ENCODE results near the gene CCL20. TPM values are rescaled to one million over a fixed set of nuclear protein-coding genes. Genes with fewer than 3 reads are reported as not detected.

Gene CCL20
- not detected for polyA plus RNA-seq (2013, experiment 1 of 2)
- not detected for polyA plus RNA-seq (2013, experiment 2 of 2)

GRCh38 chr2:227813562-227814353, at the start of gene CCL20:
TSS of gene CCL20 (plus strand) at chr2:227813842. CDS start at chr2:227813912, 70 bp downstream.
- Histone ChIP-seq H3K4me3 (ENCODE audit: low read length) (no peak within 1 kb of the TSS), H3K9ac (ENCODE audit: low read depth, low read length) (no peak within 1 kb of the TSS), H3K4me1 (ENCODE audit: insufficient read depth, low read length) (peaks cover 22% of the 10 kb centered on the region), H3K27me3 (ENCODE audit: insufficient read depth, low read length) (no peaks in the 10 kb centered on the region), H3K27ac (ENCODE audit: low read depth, low read length) (no peak within 1 kb of the TSS), H3K9me3 (ENCODE audit: insufficient read depth, low read depth, low read length) (no peaks in the 10 kb centered on the region), H3K36me3 (ENCODE audit: insufficient read depth, low read length) (no peaks in the 10 kb centered on the region)
- 94% methylated on average over 9 of the region's 9 CpGs for WGBS

- Histone ChIP-seq H3K4me1 (ENCODE audit: insufficient read depth, low read length) (no peaks in the 10 kb centered on the region), H3K9me3 (ENCODE audit: insufficient read depth, low read depth, low read length) (no peaks in the 10 kb centered on the region), H3K27me3 (ENCODE audit: insufficient read depth, low read length) (no peaks in the 10 kb centered on the region), H3K27ac (ENCODE audit: low read depth, low read length) (no peak overlapping the region), H3K9ac (ENCODE audit: low read depth, low read length) (no peak overlapping the region), H3K4me3 (ENCODE audit: low read length) (no peak overlapping the region), H3K36me3 (ENCODE audit: insufficient read depth, low read length) (no peaks in the 10 kb centered on the region)
- WGBS, result 51% methylated on average over 4 of the region's 4 CpGs
Observed at GRCh38 chr2:227765788-227766372, 47.8 kb upstream of the CCL20 start.

- H3K36me3 ChIP-seq (ENCODE audit: insufficient read depth, low read length), result no peaks in the 10 kb centered on the region
- no peak overlapping the region for H3K27ac ChIP-seq (ENCODE audit: low read depth, low read length)
- H3K9ac ChIP-seq (ENCODE audit: low read depth, low read length), result no peak overlapping the region
- H3K27me3 ChIP-seq (ENCODE audit: insufficient read depth, low read length), result no peaks in the 10 kb centered on the region
- H3K4me3 ChIP-seq (ENCODE audit: low read length), result no peak overlapping the region
- 38% methylated on average over 11 of the region's 11 CpGs for WGBS
- no peaks in the 10 kb centered on the region for H3K9me3 ChIP-seq (ENCODE audit: insufficient read depth, low read depth, low read length)
- no peaks in the 10 kb centered on the region for H3K4me1 ChIP-seq (ENCODE audit: insufficient read depth, low read length)
Observed at GRCh38 chr2:227766373-227766883, 47.2 kb upstream of the CCL20 start.

- H3K4me3 ChIP-seq (ENCODE audit: low read length), result no peak overlapping the region
- no peaks in the 10 kb centered on the region for H3K9me3 ChIP-seq (ENCODE audit: insufficient read depth, low read depth, low read length)
- H3K36me3 ChIP-seq (ENCODE audit: insufficient read depth, low read length), result no peaks in the 10 kb centered on the region
- no peaks in the 10 kb centered on the region for H3K27me3 ChIP-seq (ENCODE audit: insufficient read depth, low read length)
- 94% methylated on average over 22 of the region's 22 CpGs for WGBS
- H3K27ac ChIP-seq (ENCODE audit: low read depth, low read length), result no peak overlapping the region
- H3K9ac ChIP-seq (ENCODE audit: low read depth, low read length), result no peak overlapping the region
- peaks cover under 1% of the 10 kb centered on the region; the same call in 1 of the 2 replicates for H3K4me1 ChIP-seq (ENCODE audit: insufficient read depth, low read length)
Observed at GRCh38 chr2:227767830-227768229, 45.8 kb upstream of the CCL20 start.

- H3K27me3 ChIP-seq (ENCODE audit: insufficient read depth, low read length), result no peaks in the 10 kb centered on the region
- H3K36me3 ChIP-seq (ENCODE audit: insufficient read depth, low read length), result no peaks in the 10 kb centered on the region
- H3K4me3 ChIP-seq (ENCODE audit: low read length), result no peak overlapping the region
- peaks cover 10% of the 10 kb centered on the region for H3K4me1 ChIP-seq (ENCODE audit: insufficient read depth, low read length)
- 78% methylated on average over 5 of the region's 5 CpGs for WGBS
- no peaks in the 10 kb centered on the region for H3K9me3 ChIP-seq (ENCODE audit: insufficient read depth, low read depth, low read length)
- no peak overlapping the region for H3K9ac ChIP-seq (ENCODE audit: low read depth, low read length)
- H3K27ac ChIP-seq (ENCODE audit: low read depth, low read length), result no peak overlapping the region; the same call in 1 of the 2 replicates
Observed at GRCh38 chr2:227772197-227772661, 41.4 kb upstream of the CCL20 start.

GRCh38 chr2:227772932-227773331, 40.7 kb upstream of the CCL20 start:
- no peaks in the 10 kb centered on the region for H3K36me3 ChIP-seq (ENCODE audit: insufficient read depth, low read length)
- H3K4me3 ChIP-seq (ENCODE audit: low read length), result no peak overlapping the region
- 87% methylated on average over 1 of the region's 2 CpGs for WGBS
- H3K27me3 ChIP-seq (ENCODE audit: insufficient read depth, low read length), result no peaks in the 10 kb centered on the region
- H3K27ac ChIP-seq (ENCODE audit: low read depth, low read length), result no peak overlapping the region
- no peaks in the 10 kb centered on the region for H3K9me3 ChIP-seq (ENCODE audit: insufficient read depth, low read depth, low read length)
- peaks cover 10% of the 10 kb centered on the region for H3K4me1 ChIP-seq (ENCODE audit: insufficient read depth, low read length)
- H3K9ac ChIP-seq (ENCODE audit: low read depth, low read length), result no peak overlapping the region

- WGBS, result 47% methylated on average over 15 of the region's 15 CpGs
- Histone ChIP-seq H3K4me3 (ENCODE audit: low read length) (no peak overlapping the region), H3K4me1 (ENCODE audit: insufficient read depth, low read length) (peaks cover 10% of the 10 kb centered on the region), H3K9ac (ENCODE audit: low read depth, low read length) (no peak overlapping the region), H3K27ac (ENCODE audit: low read depth, low read length) (no peak overlapping the region), H3K36me3 (ENCODE audit: insufficient read depth, low read length) (no peaks in the 10 kb centered on the region), H3K9me3 (ENCODE audit: insufficient read depth, low read depth, low read length) (no peaks in the 10 kb centered on the region), H3K27me3 (ENCODE audit: insufficient read depth, low read length) (no peaks in the 10 kb centered on the region)
Observed at GRCh38 chr2:227774011-227774624, 39.5 kb upstream of the CCL20 start.

- 95% methylated on average over 5 of the region's 6 CpGs for WGBS
- H3K9me3 ChIP-seq (ENCODE audit: insufficient read depth, low read depth, low read length), result no peaks in the 10 kb centered on the region
- peaks cover 10% of the 10 kb centered on the region for H3K4me1 ChIP-seq (ENCODE audit: insufficient read depth, low read length)
- no peak overlapping the region for H3K9ac ChIP-seq (ENCODE audit: low read depth, low read length)
- H3K27me3 ChIP-seq (ENCODE audit: insufficient read depth, low read length), result no peaks in the 10 kb centered on the region
- H3K36me3 ChIP-seq (ENCODE audit: insufficient read depth, low read length), result no peaks in the 10 kb centered on the region
- H3K4me3 ChIP-seq (ENCODE audit: low read length), result no peak overlapping the region
- H3K27ac ChIP-seq (ENCODE audit: low read depth, low read length), result no peak overlapping the region
Observed at GRCh38 chr2:227774895-227775842, 38.5 kb upstream of the CCL20 start.

GRCh38 chr2:227780981-227781615, 32.5 kb upstream of the CCL20 start:
- WGBS, result 85% methylated on average over 14 of the region's 14 CpGs
- Histone ChIP-seq H3K4me3 (ENCODE audit: low read length) (no peak overlapping the region), H3K9ac (ENCODE audit: low read depth, low read length) (no peak overlapping the region), H3K27me3 (ENCODE audit: insufficient read depth, low read length) (no peaks in the 10 kb centered on the region), H3K36me3 (ENCODE audit: insufficient read depth, low read length) (no peaks in the 10 kb centered on the region), H3K4me1 (ENCODE audit: insufficient read depth, low read length) (peaks cover 6% of the 10 kb centered on the region; the same call in 1 of the 2 replicates), H3K27ac (ENCODE audit: low read depth, low read length) (no peak overlapping the region), H3K9me3 (ENCODE audit: insufficient read depth, low read depth, low read length) (no peaks in the 10 kb centered on the region)

GRCh38 chr2:227781841-227782240, 31.8 kb upstream of the CCL20 start:
- no peak overlapping the region for H3K27ac ChIP-seq (ENCODE audit: low read depth, low read length)

More at GRCh38 chr2:227781841-227782240, 31.8 kb upstream of the CCL20 start:
- Histone ChIP-seq H3K4me3 (ENCODE audit: low read length) (no peak overlapping the region), H3K9ac (ENCODE audit: low read depth, low read length) (no peak overlapping the region), H3K4me1 (ENCODE audit: insufficient read depth, low read length) (peaks cover 6% of the 10 kb centered on the region; the same call in 1 of the 2 replicates), H3K27me3 (ENCODE audit: insufficient read depth, low read length) (no peaks in the 10 kb centered on the region), H3K9me3 (ENCODE audit: insufficient read depth, low read depth, low read length) (no peaks in the 10 kb centered on the region), H3K36me3 (ENCODE audit: insufficient read depth, low read length) (no peaks in the 10 kb centered on the region)
- WGBS, result 83% methylated on average over 8 of the region's 8 CpGs
